ENCODE measurements around the gene SHISA6. TPM values are rescaled to one million over a fixed set of nuclear protein-coding genes. Genes with fewer than 3 reads are reported as not detected.

SHISA6 gene
- total RNA-seq, 1 experiment from 2014 or later = 21.1 TPM

GRCh38 chr17:11251561-11252107, 10.6 kb downstream of the SHISA6 start:
- POLR2A ChIA-PET = no interaction called here
- no peak overlapping the region for H3K4me3 Mint-ChIP-seq (ENCODE audit: unreplicated experiment)

GRCh38 chr17:11252146-11252545, 11.1 kb downstream of the SHISA6 start:
- no peaks in the 10 kb centered on the region for H3K9me3 ChIP-seq
- no peak overlapping the region for H3K4me3 ChIP-seq (ENCODE audit: low read depth, low read length)
- ChIA-PET CTCF (no interaction called here), POLR2A (no interaction called here)
- no TSS peak for BruUV-seq (replicated peaks)
- no peak for DNase-seq
- Mint-ChIP-seq H3K4me1 (ENCODE audit: low read depth, unreplicated experiment) (no peaks in the 10 kb centered on the region), H3K27me3 (ENCODE audit: insufficient read depth, unreplicated experiment) (no peaks in the 10 kb centered on the region), H3K36me3 (ENCODE audit: insufficient read depth, unreplicated experiment) (peaks cover 45% of the 10 kb centered on the region), H3K4me3 (ENCODE audit: unreplicated experiment) (no peak overlapping the region), H3K27ac (ENCODE audit: unreplicated experiment) (no peak overlapping the region), H3K9me3 (ENCODE audit: unreplicated experiment) (no peaks in the 10 kb centered on the region)
- H3K27me3 ChIP-seq (replicated peaks; ENCODE audit: control insufficient read depth, insufficient read depth, low read length) = no peaks in the 10 kb centered on the region
- H3K36me3 ChIP-seq (ENCODE audit: control insufficient read depth, insufficient read depth, low read length) = no peaks in the 10 kb centered on the region
- no peaks in the 10 kb centered on the region for H3K4me1 ChIP-seq
- no peak for TF ChIP-seq CTCF (IDR thresholded peaks at IDR 0.05; ENCODE audit: insufficient read depth in 1 of 2, low read depth in 1 of 2, low read length in 1 of 2, severe bottlenecking in 1 of 2, unreplicated experiment in 1 of 2)
- intact Hi-C loops (cut with micrococcal nuclease; ENCODE audit: unreplicated experiment) = no loop called here

More at GRCh38 chr17:11251561-11252107, 10.6 kb downstream of the SHISA6 start:
- Histone ChIP-seq H3K4me1 (no peaks in the 10 kb centered on the region), H3K4me3 (ENCODE audit: low read depth, low read length) (no peak overlapping the region), H3K9me3 (no peaks in the 10 kb centered on the region), H3K27me3 (replicated peaks; ENCODE audit: control insufficient read depth, insufficient read depth, low read length) (no peaks in the 10 kb centered on the region), H3K36me3 (ENCODE audit: control insufficient read depth, insufficient read depth, low read length) (no peaks in the 10 kb centered on the region)
- no peak overlapping the region for H3K27ac Mint-ChIP-seq (ENCODE audit: unreplicated experiment)
- H3K36me3 Mint-ChIP-seq (ENCODE audit: insufficient read depth, unreplicated experiment) = peaks cover 40% of the 10 kb centered on the region
- TF ChIP-seq CTCF (IDR thresholded peaks at IDR 0.05; ENCODE audit: insufficient read depth in 1 of 2, low read depth in 1 of 2, low read length in 1 of 2, severe bottlenecking in 1 of 2, unreplicated experiment in 1 of 2) = no peak
- no TSS peak for BruUV-seq (replicated peaks)
- no peak for DNase-seq
- intact Hi-C loops (cut with micrococcal nuclease; ENCODE audit: unreplicated experiment) = no loop called here
- no peaks in the 10 kb centered on the region for H3K27me3 Mint-ChIP-seq (ENCODE audit: insufficient read depth, unreplicated experiment)
- CTCF ChIA-PET = no interaction called here
- H3K4me1 Mint-ChIP-seq (ENCODE audit: low read depth, unreplicated experiment) = no peaks in the 10 kb centered on the region
- H3K9me3 Mint-ChIP-seq (ENCODE audit: unreplicated experiment) = no peaks in the 10 kb centered on the region

GRCh38 chr17:11256877-11257276, 15.9 kb downstream of the SHISA6 start:
- no TSS peak for BruUV-seq (replicated peaks)
- H3K27me3 ChIP-seq (replicated peaks; ENCODE audit: control insufficient read depth, insufficient read depth, low read length) = no peaks in the 10 kb centered on the region
- H3K4me1 Mint-ChIP-seq (ENCODE audit: low read depth, unreplicated experiment) = peaks cover 8% of the 10 kb centered on the region
- peaks cover 9% of the 10 kb centered on the region for H3K9me3 Mint-ChIP-seq (ENCODE audit: unreplicated experiment)
- no peak overlapping the region for H3K27ac Mint-ChIP-seq (ENCODE audit: unreplicated experiment)
- H3K27me3 Mint-ChIP-seq (ENCODE audit: insufficient read depth, unreplicated experiment) = peaks cover 3% of the 10 kb centered on the region
- H3K36me3 Mint-ChIP-seq (ENCODE audit: insufficient read depth, unreplicated experiment) = peaks cover 38% of the 10 kb centered on the region
- DNase-seq = no peak
- no peaks in the 10 kb centered on the region for H3K36me3 ChIP-seq (ENCODE audit: control insufficient read depth, insufficient read depth, low read length)
- no peaks in the 10 kb centered on the region for H3K9me3 ChIP-seq
- H3K4me3 ChIP-seq (ENCODE audit: low read depth, low read length) = no peak overlapping the region
- CTCF ChIA-PET = no interaction called here
- intact Hi-C loops (cut with micrococcal nuclease; ENCODE audit: unreplicated experiment) = no loop called here
- H3K4me3 Mint-ChIP-seq (ENCODE audit: unreplicated experiment) = no peak overlapping the region
- POLR2A ChIA-PET = no interaction called here
- no peak for TF ChIP-seq CTCF (IDR thresholded peaks at IDR 0.05; ENCODE audit: insufficient read depth in 1 of 2, low read depth in 1 of 2, low read length in 1 of 2, severe bottlenecking in 1 of 2, unreplicated experiment in 1 of 2)
- no peaks in the 10 kb centered on the region for H3K4me1 ChIP-seq
